GM18502 (cell line): ENCODE results near the gene TMEM201.

Experiments
- ATAC-seq: cut with Tn5 transposase; IDR thresholded peaks from one replicate; pipeline ENCODE4 v1.9.1; 2021; ENCODE audit warnings: mild to moderate bottlenecking; ENCODE audit not compliant: unreplicated experiment, poor library complexity

Gene TMEM201

DNA sequence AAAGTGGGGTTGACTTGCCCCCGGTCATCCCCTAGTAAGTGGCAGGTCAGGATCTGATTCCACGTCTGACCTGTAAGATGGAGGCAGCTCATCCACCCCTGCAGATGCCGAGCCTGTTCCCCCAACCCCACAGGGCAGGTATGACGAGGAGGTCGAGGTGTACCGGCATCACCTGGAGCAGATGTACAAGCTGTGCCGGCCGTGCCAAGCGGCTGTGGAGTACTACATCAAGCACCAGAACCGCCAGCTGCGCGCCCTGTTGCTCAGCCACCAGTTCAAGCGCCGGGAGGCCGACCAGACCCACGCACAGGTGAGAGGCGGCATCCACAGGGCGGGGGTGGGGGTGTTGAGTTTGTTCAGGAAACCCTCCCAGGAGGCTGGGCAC, 9.6 kb downstream of the TMEM201 start:
- no peak for ATAC-seq

DNA sequence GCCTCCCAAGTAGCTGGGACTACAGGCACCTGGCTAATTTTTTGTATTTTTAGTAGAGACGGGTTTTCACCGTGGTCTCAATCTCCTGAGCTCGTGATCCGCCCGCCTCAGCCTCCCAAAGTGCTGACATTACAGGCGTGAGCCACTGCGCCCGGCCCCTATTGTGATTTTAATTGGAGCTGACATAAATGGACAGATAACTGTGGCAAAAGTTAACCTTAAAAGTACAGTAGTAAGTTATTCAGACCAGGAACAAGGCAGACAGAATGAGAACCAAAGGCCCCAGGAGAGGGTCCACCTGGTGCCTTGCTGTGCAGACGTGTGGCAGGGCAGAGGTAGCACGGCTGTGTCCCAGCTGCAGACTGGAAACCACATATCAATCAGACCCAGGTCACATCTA, 11.0 kb downstream of the TMEM201 start:
- ATAC-seq: no peak

DNA sequence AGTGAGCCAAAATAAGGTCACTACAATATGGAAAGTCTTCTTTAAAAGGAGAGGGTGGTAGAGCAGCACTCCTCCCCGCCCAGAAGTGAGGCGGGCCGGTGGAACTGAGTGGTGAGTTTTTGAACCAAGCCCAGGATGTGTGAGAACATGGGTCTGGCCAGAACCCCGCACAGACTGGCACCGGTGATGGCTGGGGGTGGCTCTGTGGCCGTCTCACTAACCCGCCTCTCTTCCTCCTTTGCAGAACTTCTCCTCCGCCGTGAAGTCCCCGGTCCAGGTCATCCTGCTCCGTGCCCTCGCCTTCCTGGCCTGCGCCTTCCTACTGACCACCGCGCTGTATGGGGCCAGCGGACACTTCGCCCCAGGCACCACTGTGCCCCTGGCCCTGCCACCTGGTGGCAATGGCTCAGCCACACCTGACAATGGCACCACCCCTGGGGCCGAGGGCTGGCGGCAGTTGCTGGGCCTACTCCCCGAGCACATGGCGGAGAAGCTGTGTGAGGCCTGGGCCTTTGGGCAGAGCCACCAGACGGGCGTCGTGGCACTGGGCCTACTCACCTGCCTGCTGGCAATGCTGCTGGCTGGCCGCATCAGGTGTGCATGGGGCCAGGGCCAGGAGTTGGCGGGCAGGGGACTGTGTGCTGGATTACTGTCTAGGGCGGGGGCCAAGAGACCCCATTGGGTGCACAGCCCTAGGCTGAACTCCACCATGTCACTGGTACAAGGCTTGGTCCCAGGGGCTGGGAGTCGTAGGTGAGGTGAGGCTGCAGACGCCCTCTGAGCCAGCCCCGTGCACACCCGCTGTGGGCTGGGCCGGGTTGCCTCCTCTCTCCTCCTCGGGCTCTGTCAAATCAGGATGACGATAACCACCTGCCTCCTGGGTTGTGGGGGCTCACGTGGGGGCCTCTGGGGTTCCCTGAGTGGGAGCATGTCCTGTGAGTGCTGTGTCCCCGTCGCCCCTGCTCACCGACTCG, 12.4 kb downstream of the TMEM201 start:
- ATAC-seq: no peak

DNA sequence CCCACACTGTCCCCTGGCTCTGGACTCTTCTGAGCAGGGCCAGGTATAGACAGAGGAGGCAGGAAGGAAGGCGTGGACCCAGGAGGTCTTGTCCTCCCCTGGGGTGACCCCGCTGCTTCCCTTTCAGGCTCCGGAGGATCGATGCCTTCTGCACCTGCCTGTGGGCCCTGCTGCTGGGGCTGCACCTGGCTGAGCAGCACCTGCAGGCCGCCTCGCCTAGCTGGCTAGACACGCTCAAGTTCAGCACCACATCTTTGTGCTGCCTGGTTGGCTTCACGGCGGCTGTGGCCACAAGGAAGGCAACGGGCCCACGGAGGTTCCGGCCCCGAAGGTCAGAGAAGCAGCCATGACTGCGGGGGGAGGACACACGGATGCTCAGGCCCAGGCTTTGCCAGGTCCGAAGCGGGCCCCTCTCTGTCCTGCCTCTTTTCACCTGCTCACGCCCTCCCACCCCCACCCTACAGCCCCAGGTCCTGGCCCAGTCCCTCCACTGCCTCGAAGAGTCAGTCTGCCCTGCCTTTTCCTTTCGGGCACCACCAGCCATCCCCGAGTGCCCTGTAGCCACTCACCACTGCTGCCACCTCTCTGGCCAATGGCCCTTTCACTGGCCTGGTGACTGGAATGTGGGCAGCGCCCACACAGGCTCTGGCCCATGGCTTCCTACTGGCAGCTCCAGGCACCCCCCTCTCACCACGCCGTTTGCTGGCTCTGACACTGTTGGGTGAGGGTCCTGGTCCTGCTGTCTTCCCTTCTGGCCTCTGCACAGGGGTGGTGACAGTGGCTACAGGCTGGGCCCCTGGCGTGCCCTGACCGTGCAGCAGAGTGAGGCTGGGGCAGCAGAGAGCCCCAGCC, 13.5 kb downstream of the TMEM201 start:
- no peak for ATAC-seq

DNA sequence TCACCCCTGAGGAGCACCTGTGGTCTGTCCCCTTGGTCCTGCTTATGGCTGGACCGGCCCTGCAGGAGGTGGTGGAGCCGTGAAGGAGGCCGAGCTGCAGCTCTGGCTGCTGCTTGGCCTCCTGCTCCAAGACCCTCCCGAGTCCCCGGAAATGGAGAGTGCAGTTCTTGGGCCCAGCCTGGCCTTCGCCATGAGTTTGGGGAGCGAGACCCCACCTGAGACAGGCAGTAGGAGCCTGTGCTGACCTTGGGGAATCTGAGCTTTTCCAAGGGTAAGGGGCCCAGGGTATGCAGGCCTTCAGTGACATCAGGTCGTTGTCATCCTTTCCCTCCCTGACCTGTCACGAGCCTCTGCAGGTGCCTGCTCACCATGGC, 14.1 kb downstream of the TMEM201 start:
- no peak for ATAC-seq

DNA sequence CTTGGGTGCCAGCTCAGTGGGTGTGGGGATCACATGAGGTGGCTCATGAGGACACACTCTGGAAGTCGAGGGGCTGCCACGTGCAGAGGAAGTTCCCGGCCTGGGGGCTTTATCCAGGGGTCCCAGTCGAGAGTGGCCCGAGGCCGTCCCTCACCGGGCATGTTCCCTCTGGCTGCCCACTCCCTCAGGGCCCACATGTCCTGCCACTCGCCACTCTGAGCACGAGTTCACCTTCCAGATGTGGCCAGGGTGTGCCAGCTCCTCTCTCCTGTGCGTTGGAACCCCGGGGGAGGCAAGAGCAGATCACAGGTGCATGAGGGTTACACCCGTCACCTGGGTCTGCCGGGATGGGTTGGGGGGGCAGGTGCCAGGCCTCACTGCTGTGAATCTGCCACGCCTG, 14.6 kb downstream of the TMEM201 start:
- ATAC-seq: no peak

DNA sequence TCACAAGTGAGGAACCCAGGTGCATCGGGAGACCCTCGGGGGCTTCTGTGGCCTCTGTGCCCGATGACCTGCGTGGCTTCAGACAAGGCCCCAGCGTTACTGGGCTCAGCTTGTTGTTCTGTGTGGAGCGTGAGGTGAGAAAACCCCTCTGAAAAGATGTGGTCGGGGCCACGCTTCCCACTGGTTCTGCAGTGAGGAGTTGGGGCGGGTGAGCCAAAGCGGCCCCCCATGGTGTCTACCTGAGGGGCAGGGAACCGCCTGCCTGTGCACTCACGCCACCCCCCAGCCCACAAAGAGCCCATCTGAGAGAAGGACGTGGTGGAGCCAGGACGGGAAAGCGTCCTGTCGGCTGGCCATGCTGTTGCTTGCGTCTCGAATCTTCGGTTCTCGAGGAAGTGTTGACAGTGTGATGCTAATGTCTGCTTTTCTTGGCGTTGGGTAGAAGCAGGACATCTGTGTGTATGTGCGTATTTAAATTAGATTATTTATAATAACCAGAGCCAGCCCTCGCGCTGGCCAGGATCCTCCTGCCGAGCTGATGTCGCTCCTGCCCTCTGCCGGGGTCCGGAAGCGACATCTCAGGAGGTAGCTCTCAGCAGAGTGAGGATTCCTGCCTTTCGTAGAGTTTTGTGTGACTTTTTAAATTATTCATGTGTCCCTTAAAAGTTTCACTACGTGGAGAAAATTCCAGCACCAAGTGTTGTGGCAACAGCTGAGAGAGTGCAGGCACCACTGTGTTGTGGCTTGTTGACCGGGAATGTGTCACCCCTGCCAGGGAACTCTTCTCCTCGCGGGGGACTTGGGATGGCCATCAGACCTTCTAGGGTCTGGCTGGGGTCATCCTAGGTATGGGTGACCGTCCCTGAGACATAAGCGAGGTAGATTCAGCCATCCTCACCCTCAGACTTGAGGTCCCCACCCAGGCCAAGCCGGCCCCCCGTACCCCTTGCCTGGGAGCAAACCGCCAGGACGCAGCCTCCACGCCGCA, 15.3 kb downstream of the TMEM201 start:
- ATAC-seq: no peak

DNA sequence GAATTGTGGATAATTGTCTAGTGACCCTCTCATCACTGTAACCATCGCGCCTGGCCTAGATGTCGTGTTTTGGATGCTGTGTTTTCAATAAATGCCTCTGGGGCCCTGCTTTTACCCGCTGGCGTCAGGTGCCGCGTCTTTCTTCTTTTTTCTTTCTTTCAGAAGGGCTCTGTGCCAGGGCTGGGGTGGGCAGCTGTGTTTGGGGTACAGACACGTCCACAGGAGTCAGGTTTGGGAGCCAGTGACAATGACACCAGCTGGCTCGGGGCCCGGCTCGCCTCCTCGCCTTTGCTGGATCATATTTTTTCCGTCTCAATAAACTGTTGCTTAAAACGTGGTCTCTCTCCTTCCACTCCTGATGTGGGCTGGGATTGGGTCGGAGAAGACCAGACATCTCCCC, 16.1 kb downstream of the TMEM201 start:
- no peak for ATAC-seq

DNA sequence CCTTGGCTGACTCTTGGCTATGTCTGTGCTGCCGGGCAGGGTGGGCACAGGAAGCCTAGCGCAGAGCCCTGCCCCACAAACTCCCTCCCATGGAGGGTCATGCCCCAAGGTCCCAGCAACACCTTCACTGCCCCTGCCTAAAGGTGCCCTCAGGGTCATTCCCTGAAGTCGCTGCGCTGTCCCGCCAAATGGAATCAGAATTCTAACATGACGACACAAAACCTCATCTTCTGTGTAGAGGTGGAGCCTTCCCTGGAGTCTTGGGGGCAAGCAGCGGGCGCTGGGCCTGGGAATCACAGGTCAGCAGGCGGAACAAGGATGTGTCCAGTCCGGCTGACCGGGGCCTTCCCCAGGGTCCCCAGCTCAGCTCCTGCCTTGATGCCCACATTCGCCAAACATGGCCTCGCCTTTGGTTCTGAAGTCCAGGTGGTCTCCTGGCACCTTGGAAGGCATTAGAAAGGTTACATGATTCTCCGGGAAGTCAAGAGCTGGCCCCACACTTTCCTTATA, 17.3 kb downstream of the TMEM201 start:
- ATAC-seq: no peak

DNA sequence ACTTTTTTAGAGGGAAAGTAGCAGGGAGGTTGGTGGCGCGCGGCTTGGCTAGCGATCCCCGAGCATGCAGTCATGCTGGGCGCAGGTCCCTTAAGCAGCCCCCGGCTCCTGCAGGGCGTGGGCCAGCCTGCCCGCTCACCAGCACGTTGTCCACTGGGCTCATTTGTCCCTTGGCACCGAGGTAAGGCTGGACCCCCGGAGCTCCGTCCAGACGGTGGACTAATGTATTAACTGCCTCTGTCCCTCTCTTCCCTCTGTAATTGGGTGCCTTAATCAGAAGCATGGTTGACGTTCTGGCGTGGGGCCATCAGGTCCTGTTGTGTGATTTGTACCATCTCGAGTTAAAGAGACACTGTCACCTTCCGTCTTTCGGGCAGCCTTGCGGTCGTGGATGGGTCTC, 17.7 kb downstream of the TMEM201 start:
- ATAC-seq: no peak

DNA sequence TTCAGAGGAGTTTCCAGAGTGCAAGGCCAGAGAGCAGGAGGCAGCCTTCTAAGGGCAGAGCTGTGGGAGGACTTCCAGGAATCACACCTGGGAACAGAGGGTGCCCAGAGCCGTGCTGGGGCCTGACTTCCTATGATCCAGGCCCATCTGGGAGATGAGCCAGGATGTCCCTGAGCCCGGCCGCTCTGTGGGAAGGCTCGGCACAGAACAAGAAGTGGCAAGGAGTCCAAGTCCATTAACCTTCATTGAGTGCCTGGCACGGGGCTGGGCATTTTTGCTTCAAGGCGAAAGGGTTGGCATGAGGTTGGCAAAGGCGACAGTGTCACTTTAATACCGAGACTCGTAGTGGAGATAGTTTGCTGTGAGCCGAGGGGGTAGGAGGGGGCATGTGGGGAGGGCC, 18.2 kb downstream of the TMEM201 start:
- no peak for ATAC-seq

DNA sequence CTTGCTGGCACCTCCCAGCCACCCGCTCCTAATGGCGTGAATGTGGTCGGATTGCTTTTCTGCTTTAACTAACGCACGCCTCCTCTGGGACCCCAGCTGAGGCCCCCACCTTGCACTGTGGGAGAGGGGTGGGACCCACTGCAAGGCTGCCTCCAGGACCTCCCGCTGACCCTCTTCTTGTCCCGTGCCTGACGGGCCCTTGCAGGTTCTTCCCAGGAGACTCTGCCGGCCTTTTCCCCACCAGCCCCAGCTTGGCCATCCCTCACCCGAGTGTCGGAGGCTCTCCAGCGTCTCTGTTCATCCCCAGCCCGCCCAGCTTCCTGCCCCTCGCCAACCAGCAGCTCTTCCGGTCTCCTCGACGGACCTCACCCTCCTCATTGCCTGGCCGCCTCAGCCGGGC, 18.6 kb downstream of the TMEM201 start:
- no peak for ATAC-seq

DNA sequence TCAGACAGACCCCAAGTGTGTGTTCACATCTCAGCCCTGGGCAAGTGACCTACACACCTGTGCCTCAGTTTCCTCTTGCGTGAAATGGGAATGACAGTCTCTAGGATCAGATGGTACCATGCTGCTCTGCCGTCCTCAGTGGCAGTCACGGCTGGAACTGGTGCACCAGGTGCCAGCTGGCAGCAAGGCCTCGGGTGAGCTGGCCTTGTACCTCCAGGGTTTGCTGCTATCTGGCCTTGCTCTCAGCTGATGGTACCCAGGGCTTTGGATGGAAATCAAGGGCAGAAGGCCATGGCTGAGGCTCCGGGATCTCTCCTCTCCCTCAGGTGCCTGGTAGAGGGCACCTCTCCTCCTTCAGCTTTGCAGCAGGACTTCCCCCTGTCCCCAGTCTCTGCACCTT, 21.3 kb downstream of the TMEM201 start:
- no peak for ATAC-seq

DNA sequence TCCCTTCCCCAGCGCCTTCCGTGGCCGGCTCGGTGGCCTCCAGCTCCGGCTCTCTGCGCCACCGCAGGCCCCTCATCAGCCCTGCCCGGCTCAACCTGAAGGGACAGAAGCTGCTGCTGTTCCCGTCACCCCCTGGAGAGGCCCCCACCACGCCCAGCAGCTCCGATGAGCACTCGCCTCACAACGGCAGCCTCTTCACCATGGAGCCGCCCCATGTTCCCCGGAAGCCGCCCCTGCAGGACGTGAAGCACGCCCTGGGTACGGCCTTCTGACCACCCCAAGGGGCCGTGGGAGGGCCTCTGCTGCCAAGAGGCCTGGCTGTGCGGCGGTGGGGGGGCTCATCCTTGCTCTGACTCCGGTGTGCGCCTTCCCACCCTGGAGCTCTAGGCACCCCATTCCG, 21.8 kb downstream of the TMEM201 start:
- no peak for ATAC-seq

DNA sequence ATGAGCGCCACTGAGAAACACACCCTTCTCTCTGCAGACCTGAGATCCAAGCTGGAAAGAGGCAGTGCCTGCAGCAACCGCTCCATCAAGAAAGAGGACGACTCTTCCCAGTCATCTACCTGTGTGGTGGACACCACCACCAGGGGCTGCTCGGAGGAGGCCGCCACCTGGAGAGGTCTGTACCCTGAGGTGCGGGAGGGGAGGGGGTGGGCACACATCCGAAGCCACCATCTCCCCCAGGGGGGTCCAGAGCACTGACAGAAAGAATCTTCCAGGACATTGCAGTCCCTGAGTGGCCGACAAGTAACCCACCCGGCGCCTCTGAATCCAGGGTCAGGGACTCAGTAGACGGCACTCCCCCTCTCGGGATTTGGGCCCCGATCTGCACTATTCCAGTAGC, 23.0 kb downstream of the TMEM201 start:
- ATAC-seq: no peak

DNA sequence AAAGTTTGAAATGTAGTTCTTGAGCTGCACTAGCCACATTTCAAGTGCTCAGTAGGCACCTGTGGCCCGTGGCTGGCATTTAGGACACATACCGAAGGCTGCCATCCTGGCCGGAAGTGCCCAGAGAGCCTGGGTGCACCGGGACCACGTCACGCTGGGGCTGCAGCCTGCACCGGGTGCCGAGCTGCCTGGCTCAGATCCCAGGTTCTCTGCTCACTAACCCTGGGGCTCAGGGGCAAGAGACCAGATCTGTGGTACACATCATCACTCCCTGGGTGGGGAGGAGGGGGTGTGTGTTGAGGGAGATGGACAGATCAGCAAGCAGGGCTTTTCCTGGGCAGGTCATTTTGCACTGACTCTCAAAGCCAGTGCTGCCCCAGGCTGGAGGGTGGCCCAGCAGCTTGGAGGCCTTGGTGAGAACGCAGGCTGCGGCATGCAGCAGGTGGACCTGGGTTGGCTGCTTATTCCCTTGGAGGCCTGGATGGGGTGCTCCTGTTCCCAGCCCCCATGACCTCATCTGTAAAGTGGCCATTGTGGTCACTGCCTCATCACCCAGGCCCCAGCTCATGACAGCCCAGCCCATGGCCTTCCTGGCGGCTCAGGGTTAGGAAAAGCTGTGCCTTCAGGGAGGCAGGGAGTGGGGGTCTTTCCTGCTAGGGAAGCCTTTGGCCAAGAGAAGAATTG, 23.6 kb downstream of the TMEM201 start:
- ATAC-seq: no peak

DNA sequence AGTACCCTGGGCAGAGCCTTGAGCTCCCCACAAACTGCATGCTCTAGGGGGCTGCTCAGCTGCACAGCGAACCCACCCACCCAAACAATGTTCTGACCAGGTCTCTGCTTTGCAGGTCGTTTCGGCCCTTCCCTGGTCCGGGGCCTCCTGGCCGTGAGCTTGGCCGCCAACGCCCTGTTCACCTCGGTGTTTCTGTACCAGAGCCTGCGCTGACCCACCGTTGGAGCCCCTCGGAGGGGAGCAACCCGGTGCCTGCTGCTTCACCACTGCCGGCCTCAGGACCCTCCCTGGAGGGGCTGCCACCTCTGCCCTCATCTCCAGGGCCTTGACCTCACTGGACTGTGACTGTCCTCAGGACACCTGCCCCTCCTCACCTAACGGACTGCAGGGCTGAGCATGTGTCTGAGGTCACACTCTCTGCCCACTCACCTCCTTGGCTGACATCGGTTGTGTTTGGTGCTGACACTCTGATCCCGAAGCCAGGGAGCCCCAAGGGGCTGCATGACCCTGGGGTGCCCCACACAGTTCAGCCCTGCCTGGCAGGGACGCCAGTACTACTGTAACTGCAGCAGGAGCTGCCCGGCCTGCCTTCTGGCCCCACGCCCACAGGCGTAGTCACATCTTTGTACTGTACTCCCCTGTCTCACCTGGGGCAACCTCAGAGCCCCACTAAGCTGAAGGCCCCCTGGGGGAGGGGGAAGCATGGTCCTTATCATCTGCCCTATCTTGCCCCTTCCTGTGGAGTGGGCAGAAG, 24.3 kb downstream of the TMEM201 start:
- ATAC-seq: no peak

DNA sequence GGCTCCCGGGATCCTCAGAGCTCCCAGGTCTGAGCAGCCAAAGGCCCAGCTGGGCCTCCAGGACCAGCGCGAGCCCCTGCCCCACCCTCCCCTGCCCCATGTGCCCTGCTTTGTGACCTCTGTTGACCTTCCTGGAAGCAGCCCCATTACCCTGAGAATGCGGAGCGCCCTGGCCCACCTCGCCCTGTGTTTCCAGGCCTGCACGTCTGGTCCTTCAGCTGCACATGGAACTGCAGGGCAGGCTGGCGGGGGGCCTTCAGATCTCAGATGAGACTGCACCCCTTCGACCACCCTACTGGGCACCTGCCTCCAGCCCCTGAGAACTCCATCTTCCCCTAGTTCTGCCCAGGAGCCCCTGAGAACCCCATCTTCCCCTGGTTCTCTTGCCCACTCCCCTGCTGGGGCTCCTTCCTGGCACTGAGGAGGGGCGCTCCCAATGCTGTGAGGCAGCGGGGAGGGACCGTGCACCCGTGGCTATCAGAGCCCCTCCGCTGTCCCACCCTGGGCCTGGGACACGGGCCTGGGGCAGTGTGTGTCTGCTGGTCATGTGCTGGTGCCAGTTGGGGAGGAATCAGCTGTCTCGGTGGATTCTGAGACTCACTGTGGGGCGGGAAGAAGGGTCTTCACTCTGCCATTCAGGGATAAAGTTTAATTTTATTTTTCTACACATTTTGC, 25.1 kb downstream of the TMEM201 start:
- ATAC-seq: no peak
